Measurements from ENCODE around the gene B3GALT6. TPM values are rescaled to one million over a fixed set of nuclear protein-coding genes. Genes with fewer than 3 reads are reported as not detected.

The B3GALT6 gene
- polyA plus RNA-seq, 1 donor: 19.0 TPM

DNA sequence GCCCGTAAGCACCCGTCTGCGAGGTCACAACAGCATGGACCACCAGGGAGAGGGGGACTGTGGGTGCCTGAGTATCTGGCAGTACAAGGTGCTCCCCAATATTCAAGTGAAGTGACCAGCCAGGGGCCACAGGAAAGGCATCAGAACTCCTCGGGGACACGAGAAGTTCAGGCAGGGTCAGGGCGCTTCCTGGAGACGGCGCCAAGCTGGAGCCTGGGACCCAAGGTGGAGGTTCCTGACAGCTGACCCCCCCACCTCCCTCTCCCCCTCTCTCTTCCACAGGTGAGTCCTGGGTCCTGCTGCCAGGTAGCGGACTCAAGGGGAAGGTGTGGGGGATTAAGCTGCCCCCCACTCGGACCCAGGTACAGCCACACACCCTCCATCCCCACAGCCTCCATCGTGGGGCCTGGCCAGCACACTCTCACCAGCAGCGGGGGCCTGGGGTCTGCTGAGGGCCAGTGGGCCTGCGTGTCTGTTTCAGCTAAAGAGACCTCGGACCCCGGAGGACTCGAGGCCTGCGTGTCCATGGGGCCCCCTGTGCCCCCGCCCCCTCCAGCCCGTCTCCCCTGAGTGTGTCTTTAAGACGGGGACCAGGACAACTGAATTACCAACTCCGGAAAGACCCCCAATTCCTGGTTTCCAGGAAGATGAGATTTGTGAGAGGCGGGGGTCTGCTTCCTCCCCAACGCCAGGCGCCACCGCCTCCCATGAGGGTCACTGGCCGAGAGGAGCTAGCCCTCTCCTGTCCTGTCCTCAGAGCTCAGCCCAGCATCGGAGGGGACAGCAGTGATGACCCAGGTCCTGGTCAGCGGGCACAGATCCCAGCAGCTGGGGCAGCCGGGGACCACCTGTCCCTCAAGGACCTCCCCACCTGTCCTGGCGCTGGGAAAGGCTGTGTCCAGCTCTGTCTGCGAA, 31.8 kb upstream of the B3GALT6 start:
- no peak for DNase-seq

GRCh38 chr1:1200876-1201810, 30.9 kb upstream of the B3GALT6 start:
- no peak for DNase-seq

- no peak for DNase-seq
Observed at GRCh38 chr1:1202831-1203560, 29.0 kb upstream of the B3GALT6 start.

- DNase-seq: no peak
Observed at GRCh38 chr1:1203561-1204424, 28.2 kb upstream of the B3GALT6 start.

GRCh38 chr1:1204425-1204920, 27.6 kb upstream of the B3GALT6 start:
- no peak for DNase-seq

DNA sequence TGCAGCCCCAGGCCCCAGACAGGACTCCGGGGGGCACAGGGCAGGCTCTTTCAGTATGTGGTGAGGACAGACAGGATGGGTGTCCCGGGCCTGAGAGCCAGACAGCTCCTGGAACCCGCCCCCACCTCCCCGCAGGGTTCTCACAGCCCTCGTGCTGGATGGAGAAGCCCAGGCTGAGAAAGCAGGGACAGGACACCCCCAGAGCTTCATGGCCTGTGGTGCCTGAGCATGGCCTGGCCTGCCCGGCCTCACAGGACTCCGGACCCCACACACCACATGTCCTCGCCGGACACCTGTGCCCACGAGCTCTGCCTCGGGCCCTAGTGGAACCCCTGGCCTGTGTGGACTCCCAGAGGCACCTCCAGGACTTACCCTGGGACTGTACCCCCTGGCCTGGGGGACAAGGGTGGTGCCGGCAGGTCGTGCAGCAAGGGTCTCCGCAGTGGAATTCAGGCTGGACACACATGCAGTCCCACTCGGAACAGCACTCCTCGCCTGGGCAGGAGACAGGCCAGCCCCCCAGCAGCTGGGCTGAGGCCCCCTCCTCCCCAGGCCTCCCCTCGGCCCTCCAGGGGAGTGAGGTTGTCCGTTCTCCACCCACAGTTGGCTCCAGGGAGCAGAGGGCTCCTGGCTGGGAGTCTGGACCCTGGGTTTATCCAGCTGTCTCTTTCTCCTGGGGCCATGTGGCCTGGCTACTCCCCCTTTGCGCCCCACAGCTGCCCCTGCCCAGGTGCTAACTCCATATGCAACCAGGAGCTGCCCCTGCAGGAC, 26.9 kb upstream of the B3GALT6 start:
- DNase-seq: no peak

- no peak for DNase-seq
Observed at GRCh38 chr1:1205769-1206375, 26.2 kb upstream of the B3GALT6 start.

GRCh38 chr1:1206376-1206965, 25.6 kb upstream of the B3GALT6 start, which contains the start of gene TNFRSF18:
TSS of gene TNFRSF18 (minus strand) at chr1:1206592. CDS start at chr1:1206571, 21 bp downstream.
- DNase-seq: no peak

DNA sequence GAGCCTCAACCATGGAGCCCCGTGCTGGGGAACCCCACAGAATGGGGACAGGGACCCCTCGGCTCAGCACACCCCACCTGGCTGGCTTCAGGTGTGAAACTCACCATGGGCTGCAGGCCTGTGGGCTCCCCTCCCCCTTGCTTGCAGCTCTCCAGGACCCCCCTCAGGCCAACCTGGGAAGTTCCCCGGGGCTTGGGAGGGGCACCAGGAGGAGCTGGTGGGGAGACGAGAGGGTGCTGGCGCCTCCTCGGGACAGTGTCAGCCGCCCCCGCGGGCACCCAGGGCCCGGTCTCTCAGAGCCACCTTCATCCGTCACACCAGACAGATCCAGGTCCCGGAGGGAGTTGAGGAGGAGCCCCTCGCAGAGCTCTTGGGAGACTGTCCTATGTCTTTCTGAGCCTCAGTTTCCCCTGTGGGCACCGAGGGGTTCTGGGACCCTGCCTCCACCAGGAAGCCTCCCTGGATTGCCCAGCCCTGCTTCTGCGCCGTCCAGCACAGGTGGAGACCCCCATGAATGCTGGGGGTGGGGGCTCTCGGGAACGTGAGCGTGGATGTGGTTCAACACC, 25.0 kb upstream of the B3GALT6 start:
- no peak for DNase-seq

DNA sequence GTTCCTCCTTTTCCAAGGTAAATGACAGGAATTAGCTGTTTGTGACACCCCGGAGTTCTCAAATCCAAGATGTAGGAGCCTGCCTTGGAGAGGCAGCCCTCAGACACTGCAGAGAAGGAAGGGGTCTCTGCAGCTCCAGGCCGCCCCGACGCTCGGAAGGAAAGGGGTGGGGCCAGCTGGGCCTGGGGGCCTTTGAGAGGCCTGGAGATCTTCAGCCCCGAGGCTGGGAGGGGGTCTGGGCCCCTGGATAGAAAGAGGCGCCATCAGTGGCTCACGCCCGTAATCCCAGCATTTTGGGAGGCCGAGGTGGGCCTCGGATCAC, 24.5 kb upstream of the B3GALT6 start:
- DNase-seq: no peak

- no peak for DNase-seq
Observed at GRCh38 chr1:1208713-1209433, 23.2 kb upstream of the B3GALT6 start.

DNA sequence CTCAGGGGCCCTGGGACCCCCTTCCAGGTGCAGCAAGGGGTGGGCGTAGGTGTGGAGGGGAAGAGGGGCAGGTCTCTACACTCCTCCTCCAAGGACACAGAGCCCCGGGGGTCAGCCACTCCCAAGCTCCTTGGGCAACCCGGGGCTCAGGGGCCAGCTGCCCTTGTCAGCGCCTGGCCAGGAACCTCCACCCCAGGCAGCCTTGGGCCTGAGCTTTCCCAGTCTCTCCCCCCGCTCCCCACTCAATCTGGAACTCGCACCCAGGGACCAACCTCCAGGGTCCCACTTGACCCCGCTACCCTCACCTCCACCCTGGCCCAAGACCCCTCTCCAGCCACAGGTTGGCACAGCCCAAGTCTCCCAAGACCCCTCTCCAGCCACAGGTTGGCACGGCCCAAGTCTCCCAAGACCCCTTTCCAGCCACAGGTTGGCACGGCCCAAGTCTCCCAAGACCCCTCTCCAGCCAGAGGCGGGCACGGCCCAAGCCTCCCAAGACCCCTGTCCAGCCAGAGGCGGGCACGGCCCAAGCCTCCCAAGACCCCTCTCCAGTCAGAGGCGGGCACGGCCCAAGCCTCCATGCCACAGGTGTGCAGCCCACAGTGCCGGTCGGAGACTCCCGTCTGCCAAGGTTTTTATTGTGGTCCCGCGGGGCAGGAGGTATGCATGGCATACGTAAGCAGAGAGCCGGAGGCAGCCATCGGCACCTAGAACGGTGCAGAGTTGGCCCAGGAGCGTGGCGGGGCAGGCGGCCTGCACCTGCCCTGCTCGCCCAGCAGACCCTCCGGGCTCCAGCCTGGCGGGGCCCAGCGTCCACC, 21.1 kb upstream of the B3GALT6 start:
- DNase-seq: no peak

GRCh38 chr1:1211541-1212441, 20.2 kb upstream of the B3GALT6 start:
- DNase-seq: no peak

DNA sequence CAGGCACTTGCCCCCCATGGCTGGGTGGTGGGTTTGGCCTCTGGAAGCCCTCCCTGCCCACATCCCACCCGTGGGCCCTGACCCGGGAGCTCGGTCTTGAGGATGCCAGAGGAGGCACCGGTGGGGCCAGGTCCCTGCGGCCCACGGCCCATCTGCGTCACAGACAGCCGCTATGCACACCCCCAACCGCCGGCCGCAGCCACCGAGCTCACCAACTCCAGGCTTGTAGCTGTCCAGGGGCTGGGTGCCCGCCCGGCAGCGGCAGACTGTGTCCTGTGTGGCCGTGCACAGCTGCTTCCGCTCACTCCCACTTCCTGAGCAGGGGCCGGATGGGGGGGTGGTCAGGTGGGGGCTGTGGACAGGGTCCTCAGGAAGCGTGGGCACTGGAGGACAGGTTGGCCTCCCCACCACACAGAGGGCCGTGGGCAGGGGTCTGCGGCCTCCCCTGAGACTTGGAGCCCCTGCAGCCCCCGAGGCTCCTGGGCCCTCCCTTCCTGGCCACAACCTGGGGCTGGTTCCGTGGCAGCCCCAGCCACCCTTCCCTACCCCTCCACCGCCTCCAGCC, 19.2 kb upstream of the B3GALT6 start:
- DNase-seq: no peak

DNA sequence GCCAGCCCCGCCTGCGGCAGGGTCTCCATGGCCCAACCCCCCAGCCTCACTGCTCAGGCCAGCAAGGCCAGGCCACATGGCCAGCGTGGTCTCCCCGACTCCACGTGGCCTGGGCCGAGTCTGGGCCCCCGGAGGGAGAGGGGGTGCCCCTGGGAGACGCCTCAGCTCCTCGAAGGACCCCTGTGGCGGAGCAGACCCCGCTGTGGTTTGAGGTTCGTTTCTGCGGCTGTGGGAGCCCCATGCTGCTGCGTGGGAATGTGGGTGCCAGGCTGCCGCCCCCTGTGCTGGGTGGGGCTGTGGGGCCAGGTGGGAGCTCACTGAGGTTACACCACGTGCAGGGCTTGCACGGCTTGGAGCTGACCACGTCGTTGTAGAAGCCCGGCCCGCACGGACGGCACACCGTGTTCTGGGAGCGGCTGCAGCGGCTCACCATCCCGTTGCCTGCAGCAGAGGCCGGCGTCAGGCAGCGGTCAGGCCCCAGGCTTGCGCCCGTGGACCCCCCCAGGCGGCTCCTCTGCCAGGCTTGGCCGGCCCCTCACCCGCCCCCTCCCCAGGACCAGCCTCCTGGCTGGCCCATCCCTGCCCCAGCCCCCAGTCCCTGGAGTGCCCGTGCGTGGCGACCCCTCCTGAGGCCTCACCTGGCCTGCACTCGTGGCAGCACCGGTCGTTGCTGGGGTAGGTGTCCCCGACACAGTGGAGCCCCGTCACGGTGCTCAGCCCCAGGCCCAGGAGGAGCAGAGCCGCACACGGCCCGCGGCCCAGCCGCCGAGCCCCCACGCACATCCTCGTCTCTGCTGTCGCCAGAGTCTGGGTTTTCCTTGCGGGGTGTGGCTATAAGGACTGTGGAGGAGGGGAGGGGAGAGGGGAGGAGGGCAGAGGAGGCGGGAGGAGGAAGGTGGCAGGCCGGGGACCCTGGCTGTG, 18.4 kb upstream of the B3GALT6 start, which contains the start of gene TNFRSF4:
TNFRSF4 (minus strand) TSS at position 809 of the 921 bp plus-strand sequence; CDS start at position 783, 26 bp downstream.
- DNase-seq: no peak
